Mononuclear cell (primary cell): Measurements from ENCODE around the gene GPC3. TPM values are rescaled to one million over a fixed set of nuclear protein-coding genes. Genes with fewer than 3 reads are reported as not detected.
"Not testable (repeated sequence)": the region's sequence is repeated elsewhere in the genome, so short reads cannot be mapped to it uniquely, and the experiment has no call there.

ENCODE experiments used
- H3K27me3 ChIP-seq: 2 replicates; pipeline ENCODE4 v1.6.0; 2011; ENCODE audit warnings: low read length, control low read depth; ENCODE audit not compliant: insufficient read depth
- H3K4me1 ChIP-seq: 2 replicates; pipeline ENCODE4 v1.5.1; 2011; ENCODE audit warnings: mild to moderate bottlenecking, low read length, control low read depth; ENCODE audit not compliant: insufficient read depth
- H3K4me3 ChIP-seq: 2 replicates; pipeline ENCODE4 v1.5.1; 2011; ENCODE audit warnings: mild to moderate bottlenecking, low read length, moderate library complexity
- H3K9me3 ChIP-seq: 2 replicates; pipeline ENCODE4 v1.5.1; 2011; ENCODE audit warnings: low read depth, mild to moderate bottlenecking, control low read depth, low read length
- total RNA-seq: library from RNA; depleted of rRNA; stranded (reverse); fragments of >200 nt; gene quantifications from one replicate; pipeline ENCODE4 v1.2.3, GENCODE V29; 2012

The GPC3 gene
- total RNA-seq, 1 donor, result 0.31 TPM

DNA sequence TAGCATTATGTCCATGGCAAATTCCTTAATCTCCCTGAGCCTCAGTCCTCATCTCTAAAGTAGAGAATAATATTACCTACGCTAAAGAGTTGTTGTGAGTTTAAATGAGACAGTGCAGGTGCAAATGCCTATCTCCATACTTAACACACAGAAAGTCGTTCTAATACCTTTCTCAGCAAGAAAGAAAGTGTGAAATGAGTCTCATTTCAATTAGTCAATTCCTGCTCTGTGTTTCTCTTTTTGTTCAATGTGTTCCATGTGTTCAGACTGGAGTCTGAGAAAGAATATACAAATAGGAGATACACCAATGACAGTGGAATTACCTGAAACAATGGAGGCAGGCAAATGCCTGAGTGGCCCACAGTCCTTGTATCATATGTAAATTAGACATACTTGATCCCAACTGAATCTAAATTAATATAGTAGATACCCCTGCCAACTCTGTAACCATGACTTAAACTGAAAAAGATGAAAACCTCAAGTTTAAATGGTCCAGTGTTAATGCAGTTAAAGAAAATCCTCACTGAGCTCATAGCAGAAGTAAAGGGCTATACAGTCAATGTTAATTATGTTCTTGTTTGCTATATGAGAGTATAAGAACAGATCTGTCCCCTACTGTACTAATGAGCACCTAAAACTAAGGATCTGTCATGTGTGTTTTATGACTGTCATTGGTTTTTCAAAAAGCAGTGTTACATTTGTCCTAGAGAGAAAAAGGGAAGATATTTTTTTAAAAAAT, 68.2 kb downstream of the GPC3 start:
- no peak overlapping the region for H3K4me3 ChIP-seq

DNA sequence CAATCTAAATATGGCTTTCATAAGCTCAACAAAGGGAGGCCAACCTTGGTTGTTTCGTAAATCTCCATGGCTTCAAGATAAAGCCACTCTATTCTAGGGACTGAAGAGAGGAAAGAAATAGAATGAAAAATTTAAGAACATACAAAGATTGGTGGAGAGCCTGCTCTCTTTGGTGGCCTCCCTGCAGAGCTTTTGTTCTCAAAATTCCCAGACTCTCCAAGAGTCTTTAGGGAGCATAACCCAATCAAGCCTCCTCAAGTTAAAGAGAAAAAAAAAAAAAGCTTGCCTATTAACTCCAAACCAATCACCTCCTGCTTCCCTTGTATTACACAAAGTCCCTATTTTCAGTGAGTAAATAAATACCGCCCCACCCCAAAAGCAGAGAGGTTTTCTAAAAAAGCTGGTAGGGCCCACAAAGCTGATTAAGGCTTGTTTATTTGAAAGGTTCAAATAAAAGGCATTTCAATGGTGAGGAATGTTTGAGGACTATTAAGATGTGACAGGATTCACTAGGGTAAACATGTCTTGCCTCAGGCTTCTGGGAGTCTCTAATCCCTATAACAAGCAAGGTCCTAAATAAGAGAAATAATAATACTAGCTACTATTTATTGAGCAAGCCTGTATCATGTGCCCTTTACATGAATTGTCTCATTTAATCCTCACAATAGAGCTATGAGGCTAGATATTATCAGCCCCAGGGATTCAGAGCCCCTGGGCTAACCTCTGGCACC, 71.6 kb downstream of the GPC3 start:
- Histone ChIP-seq H3K4me1 (no peaks in the 10 kb centered on the region), H3K4me3 (no peak overlapping the region), H3K27me3 (no peaks in the 10 kb centered on the region), H3K9me3 (no peaks in the 10 kb centered on the region)

More for the DNA sequence above, 68.2 kb downstream of the GPC3 start:
- Histone ChIP-seq H3K27me3 (no peaks in the 10 kb centered on the region), H3K4me1 (no peaks in the 10 kb centered on the region), H3K9me3 (no peaks in the 10 kb centered on the region)

DNA sequence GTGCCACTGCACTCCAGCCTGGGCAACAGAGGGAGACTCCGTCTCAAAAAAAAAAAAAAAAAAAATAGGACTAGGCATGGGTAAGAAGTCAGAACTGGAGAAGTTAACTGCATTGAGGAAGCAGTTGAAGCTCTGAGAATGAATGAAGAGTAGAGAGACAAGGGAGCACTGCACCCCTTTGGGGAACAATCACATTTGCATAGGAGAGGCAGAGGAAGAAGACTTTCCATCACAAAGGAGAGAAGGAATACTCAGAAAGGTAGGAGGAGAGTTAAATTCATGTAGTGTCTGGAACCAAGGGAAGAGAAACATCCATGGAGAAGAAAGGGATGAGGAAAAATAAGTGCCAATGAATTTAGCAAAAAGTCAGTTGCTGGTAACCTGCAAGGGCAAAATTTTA, 72.4 kb downstream of the GPC3 start:
- Histone ChIP-seq H3K27me3 (no peaks in the 10 kb centered on the region), H3K9me3 (no peaks in the 10 kb centered on the region), H3K4me3 (no peak overlapping the region), H3K4me1 (no peaks in the 10 kb centered on the region)

DNA sequence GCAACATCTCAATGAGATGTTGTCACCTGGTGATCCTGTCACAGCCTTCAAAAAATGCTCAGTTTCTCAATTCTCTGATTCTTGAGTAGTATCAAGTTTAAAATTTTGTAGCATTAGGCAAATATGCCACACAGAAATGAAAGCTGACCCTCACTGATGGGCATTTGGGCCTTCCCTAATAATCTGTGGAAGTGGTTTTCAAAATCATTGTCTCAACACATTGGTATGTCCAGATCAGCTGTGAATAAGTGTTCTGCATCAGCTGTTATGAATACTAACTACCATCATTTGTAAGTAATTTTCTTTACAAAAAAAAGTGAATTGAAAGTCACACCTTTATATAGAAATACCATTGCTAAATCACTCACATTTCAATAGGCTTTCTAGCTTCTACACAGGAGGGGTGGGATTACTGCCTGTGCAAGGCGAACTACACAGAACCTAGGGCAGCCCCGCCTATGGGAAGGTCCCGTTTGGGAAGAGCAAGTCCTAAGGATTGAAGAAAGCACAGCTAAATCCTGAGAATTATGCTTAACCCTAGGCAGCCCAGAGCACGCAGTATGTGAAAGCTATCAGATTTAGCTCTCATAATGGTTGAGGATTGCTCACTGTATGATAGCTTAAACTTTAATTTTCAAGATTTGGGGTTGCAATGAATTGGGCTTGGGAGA, 73.4 kb downstream of the GPC3 start:
- Histone ChIP-seq H3K4me1 (no peaks in the 10 kb centered on the region), H3K27me3 (no peaks in the 10 kb centered on the region), H3K9me3 (no peaks in the 10 kb centered on the region), H3K4me3 (no peak overlapping the region)

DNA sequence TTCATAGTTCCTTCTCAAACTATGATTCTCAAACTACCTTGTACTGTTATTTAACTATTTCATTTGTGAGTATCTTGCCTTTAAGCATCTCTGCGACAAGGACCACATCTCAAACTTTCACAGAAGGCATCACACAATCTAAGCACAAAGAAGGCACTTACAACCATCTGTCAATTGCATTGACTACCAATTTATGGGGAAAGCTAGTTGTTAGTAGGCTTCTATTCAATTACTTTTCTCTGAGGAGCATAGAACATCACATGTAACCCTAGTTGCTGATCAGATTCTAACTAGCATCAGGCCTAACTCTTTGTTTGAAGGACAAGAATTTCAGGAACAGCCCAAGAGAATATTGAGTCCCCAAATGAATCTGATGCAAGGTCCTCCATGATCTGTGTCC, 74.9 kb downstream of the GPC3 start:
- Histone ChIP-seq H3K4me1 (no peaks in the 10 kb centered on the region), H3K9me3 (no peaks in the 10 kb centered on the region), H3K27me3 (no peaks in the 10 kb centered on the region), H3K4me3 (no peak overlapping the region)

DNA sequence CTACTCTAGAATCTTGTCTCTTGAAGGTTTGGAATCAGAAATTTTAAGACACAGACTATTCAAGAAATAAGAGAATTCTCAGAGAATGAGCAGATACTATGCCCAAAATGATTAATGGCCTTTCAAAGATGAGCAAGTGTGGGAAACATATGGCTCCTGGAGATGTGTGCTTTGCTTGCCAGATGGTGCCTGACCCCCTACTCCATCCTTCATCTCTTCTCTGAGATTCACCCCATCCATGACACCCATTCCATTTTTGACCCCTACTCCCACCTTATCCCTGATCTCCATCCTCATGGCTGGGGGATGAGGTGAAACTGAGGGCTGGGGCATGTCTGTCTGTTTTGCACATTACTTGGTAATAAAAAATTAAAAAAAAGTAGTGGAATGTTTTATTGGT, 75.5 kb downstream of the GPC3 start:
- Histone ChIP-seq H3K9me3 (no peaks in the 10 kb centered on the region), H3K4me3 (no peak overlapping the region), H3K4me1 (no peaks in the 10 kb centered on the region), H3K27me3 (no peaks in the 10 kb centered on the region)

DNA sequence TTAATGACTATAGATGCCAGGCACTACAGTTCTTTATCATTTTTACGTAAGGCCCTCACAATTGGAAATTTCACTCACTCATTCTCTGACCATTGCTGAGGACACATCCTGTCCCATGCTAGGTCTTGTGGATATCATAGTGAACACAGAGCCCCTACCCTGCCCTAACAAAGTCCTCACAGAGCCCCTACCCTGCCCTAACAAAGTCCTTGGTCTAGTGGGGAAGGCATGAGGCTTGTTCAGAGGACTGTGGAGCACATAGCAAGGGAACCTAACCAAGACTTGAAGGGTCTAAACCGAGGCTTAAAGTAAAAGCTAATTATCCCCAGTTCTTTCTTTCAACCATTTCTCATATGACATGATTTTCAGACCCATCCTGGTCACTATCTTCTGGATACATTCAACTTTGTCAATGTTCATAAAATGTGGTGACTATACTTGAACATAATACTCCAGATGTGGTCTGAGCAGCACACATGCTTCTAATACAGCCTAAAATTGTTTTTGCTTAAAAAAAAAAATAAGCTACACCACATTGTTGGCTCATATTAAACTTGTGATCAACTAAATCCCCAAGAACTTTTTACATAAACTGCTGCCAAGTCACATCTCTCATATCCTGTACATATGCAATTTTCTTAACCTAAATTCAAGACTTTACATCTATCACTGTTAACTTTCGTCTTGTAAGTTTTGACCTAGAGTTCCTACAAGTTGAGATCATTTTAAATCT, 77.0 kb downstream of the GPC3 start:
- H3K4me1 ChIP-seq, result no peaks in the 10 kb centered on the region

DNA sequence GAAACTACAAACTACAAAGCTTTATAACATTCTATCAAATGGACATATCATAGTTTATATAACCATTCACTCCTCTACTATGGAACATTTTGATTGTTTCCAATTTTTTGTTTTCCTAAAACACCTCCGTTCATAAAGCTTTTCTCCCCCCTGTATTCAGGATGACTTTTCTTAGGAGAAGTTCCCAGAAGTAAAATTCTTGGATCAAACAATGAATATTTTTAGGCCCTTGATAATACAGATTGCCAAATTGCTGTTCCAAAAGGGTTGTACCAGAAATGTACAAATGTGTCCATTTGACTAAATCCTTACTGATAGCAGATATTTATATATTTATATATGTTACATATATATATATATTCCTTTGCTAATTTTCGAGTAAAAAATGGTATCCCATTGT, 77.8 kb downstream of the GPC3 start:
- Histone ChIP-seq H3K4me1 (no peaks in the 10 kb centered on the region), H3K9me3 (no peaks in the 10 kb centered on the region), H3K27me3 (no peaks in the 10 kb centered on the region), H3K4me3 (no peak overlapping the region)

More for the DNA sequence above, 77.0 kb downstream of the GPC3 start:
- no peaks in the 10 kb centered on the region for H3K27me3 ChIP-seq
- H3K9me3 ChIP-seq, result no peaks in the 10 kb centered on the region
- no peak overlapping the region for H3K4me3 ChIP-seq

DNA sequence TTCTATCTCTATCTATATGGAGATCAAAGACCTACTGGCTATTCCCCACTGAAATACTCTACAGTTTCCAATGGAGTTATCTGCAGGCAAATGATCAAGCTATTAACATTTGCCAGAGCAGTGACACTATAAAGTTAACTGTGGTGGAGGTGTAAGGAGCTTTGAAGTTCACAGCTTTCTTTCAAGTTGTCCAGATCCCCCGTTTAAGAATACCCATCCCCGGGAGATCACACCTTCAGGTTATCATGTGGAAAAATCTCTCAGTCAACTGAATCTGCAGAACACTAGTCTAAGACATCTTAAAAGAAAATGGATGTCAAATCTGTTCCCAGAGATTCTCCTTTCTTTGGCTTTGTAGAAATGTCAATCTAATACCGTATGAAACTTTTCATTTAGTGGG, 80.1 kb downstream of the GPC3 start:
- no peak overlapping the region for H3K4me3 ChIP-seq
- no peaks in the 10 kb centered on the region for H3K27me3 ChIP-seq
- no peaks in the 10 kb centered on the region for H3K4me1 ChIP-seq
- H3K9me3 ChIP-seq, result no peaks in the 10 kb centered on the region

DNA sequence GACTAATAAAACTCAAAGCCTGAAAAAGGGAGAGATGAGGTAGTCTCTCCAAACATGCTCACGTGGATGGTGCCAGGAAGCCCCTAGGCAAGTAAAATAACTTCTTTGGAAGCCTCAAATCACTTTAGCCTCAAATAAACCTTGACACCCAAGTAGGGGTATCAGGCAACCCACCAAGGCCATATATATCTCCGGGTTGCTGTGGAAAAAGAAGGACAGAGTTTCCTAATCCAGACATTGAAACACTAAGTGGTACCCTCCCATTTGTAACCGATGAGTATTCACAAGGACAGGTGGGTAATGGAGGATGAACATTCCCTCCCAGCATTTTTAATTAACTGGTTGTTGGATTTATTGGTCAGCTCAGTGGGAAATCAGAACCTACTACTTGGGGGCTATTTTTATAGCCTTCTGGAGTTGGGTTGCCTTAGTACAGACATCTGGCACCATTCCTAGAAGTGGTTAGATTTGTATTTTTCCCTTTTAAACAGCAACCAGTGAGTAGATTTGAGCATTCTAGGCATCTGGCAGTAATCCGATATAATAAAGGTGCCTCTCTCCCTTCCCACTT, 87.7 kb downstream of the GPC3 start:
- Histone ChIP-seq H3K4me3 (no peak overlapping the region), H3K27me3 (no peaks in the 10 kb centered on the region), H3K4me1 (no peaks in the 10 kb centered on the region), H3K9me3 (no peaks in the 10 kb centered on the region)

DNA sequence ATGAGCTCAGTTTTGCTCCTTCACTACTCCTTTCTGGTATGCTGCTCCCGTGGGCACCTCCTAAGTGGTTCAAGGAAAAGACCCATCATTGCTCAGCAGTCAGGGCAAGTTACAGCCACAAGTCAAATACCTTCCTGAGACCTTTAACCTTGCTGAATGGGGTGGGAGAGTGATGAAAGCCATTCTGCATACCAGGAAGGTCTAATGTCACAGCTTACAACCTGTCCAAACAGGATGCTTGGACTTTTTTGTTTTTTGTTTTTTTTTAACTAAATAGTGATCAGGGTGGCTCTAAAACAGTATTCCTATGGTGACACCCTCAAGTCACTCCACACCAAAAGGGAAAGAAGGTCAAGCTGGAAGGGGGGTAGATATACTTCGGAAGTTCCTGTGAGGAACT, 93.1 kb downstream of the GPC3 start:
- Histone ChIP-seq H3K9me3 (no peaks in the 10 kb centered on the region), H3K4me3 (no peak overlapping the region), H3K4me1 (no peaks in the 10 kb centered on the region), H3K27me3 (no peaks in the 10 kb centered on the region)

DNA sequence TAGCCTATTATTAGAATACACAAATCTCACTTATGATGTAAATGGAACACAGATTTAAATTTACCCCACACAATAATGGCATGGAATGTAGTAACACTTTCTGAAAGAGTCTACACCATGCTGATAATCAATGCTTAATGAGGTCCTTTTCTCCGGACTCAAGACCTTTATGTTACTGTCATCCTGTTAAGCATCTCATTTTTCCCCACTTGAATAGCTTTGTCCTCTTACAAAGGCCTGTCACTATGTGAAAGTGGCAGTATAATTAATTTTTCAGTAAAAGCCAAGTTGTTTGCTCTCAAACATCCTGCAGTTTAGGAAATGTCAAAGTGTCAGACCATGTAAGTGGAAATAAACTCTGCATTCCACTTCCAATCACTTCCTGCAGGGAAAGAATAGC, 96.4 kb downstream of the GPC3 start:
- H3K4me1 ChIP-seq, result no peaks in the 10 kb centered on the region
- no peak overlapping the region for H3K4me3 ChIP-seq
- no peaks in the 10 kb centered on the region for H3K27me3 ChIP-seq
- no peaks in the 10 kb centered on the region for H3K9me3 ChIP-seq

DNA sequence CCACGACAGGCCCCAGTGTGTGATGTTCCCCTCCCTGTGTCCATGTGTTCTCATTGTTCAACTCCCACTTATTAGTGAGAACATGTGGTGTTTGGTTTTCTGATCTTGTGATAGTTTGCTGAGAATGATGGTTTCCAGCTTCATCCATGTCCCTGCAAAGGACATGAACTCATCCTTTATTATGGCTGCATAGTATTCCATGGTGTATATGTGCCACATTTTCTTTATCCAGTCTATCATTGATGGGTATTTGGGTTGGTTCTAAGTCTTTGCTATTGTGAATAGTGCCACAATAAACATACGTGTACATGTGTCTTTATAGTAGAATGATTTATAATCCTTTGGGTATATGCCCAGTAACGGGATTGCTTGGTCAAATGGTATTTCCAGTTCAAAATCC, 97.3 kb downstream of the GPC3 start:
- not testable (repeated sequence) for H3K4me3 ChIP-seq, H3K27me3 ChIP-seq, H3K9me3 ChIP-seq, H3K4me1 ChIP-seq

DNA sequence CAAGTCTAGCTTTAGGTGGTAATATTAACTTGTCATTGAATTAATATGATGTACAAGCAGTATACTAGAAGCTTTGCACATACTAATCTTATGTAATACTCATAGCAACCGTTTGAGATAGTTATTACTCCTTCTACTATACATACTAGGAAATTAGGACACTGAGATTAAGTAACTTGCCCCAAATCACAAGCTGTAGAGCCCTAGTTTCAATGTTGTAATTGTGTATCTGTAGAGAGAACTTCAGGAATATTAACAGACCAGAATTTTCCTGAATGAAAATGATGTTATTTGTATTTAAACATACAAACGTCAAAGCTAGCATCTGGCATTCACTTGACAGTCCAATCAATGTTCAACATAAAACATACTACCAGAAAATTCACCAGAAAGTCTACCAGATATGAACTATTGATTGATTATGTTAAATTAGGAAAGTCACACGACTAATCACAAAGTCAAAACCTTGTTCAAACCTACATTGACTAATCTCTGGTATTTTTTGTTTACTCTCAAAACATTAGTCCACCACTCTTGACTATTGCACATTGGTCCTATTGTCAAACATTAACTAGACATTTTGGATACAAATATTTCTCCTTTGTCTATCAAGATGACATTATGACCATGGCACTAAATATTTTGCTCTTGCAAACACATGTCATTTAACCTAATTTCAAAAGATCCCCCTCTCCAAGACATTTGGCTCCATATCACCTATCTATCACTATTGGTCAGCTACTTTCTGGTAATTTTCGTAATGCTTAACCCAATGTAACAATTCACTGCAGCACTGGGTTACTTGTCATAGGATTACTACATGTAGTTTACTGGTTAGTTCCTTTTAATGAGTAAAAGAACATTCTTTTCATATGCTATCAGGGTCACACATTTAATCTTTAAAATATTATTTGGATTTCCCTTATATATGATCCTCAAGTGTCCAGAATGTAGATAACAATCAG, 100.7 kb downstream of the GPC3 start:
- H3K9me3 ChIP-seq, result no peaks in the 10 kb centered on the region
- no peak overlapping the region for H3K4me3 ChIP-seq
- H3K4me1 ChIP-seq, result no peaks in the 10 kb centered on the region
- no peaks in the 10 kb centered on the region for H3K27me3 ChIP-seq
